GM12878 (cell line): ENCODE results near the gene ATP5F1D. TPM values are rescaled to one million over a fixed set of nuclear protein-coding genes. Genes with fewer than 3 reads are reported as not detected.

Experiments used
- ATF3 ChIP-seq: IDR thresholded peaks from 2 replicates; pipeline ENCODE4 v1.6.1; 2011; ENCODE audit warnings: low read depth, mild to moderate bottlenecking, low read length, moderate library complexity, borderline replicate concordance; ENCODE audit errors: extremely low read depth
- CBFB ChIP-seq: IDR thresholded peaks from 2 replicates; pipeline ENCODE4 v1.6.1; 2016; ENCODE audit warnings: antibody characterized with exemption, low read depth
- EGR1 ChIP-seq, 2 experiments: IDR thresholded peaks; 1 replicate in 1 of 2; 2 replicates in 1 of 2; pipeline ENCODE4 v1.6.1; 2011 to 2012; ENCODE audit warnings: low read depth in 2 of 2, low read length in 2 of 2, borderline replicate concordance in 1 of 2, mild to moderate bottlenecking in 1 of 2, moderate library complexity in 1 of 2
- IRF5 ChIP-seq: fragments of 450-650 bp; IDR thresholded peaks from 2 replicates; pipeline ENCODE4 v1.6.1; 2017; ENCODE audit warnings: borderline replicate concordance
- NR2C1 ChIP-seq: fragments of 450-650 bp; IDR thresholded peaks from 2 replicates; pipeline ENCODE4 v1.6.1; 2017; ENCODE audit warnings: antibody characterized with exemption, mild to moderate bottlenecking, moderate library complexity
- SIX5 ChIP-seq: IDR thresholded peaks from 2 replicates; pipeline ENCODE4 v1.6.1; 2011; ENCODE audit warnings: mild to moderate bottlenecking, low read depth, low read length, moderate library complexity; ENCODE audit not compliant: severe bottlenecking
- SUZ12 ChIP-seq: fragments of 200-600 bp; sonication (generic); IDR thresholded peaks from one replicate; pipeline ENCODE4 v1.6.1; 2018; ENCODE audit warnings: antibody characterized with exemption, mild to moderate bottlenecking; ENCODE audit not compliant: unreplicated experiment
- WRNIP1 ChIP-seq: IDR thresholded peaks from 2 replicates; pipeline ENCODE4 v1.6.1; 2011; ENCODE audit warnings: low read depth, low read length, improper control_type of control experiment, borderline replicate concordance
- YBX1 ChIP-seq: fragments of 450-650 bp; IDR thresholded peaks from 2 replicates; pipeline ENCODE4 v1.6.1; 2016; ENCODE audit warnings: antibody characterized with exemption
- ZNF592 ChIP-seq: fragments of 450-650 bp; IDR thresholded peaks from 2 replicates; pipeline ENCODE4 v1.6.1; 2017; ENCODE audit warnings: mild to moderate bottlenecking, moderate library complexity
- polyA plus RNA-seq, 11 experiments: library from polyadenylated mRNA; depleted of rRNA in 4 of 11; unstranded in 6 of 11; stranded (reverse) in 5 of 11; fragments of >200 nt; fragmentation: Nextera tagmentation in 4 of 11; fragmentation: Illumina TruSeq in 1 of 11; extraction: Ambion mirVana in 4 of 11; extraction: Trizol in 1 of 11; gene quantifications; 1 replicate in 1 of 11; 2 replicates in 10 of 11; pipeline versions ENCODE4 v1.2.1 to v1.2.3, GENCODE V29; 2011 to 2016; ENCODE audit warnings: inconsistent platforms in 2 of 11, missing spikeins in 2 of 11, low read depth in 1 of 11
- total RNA-seq, 4 experiments: library from RNA; depleted of rRNA in 3 of 4; stranded (reverse); fragments of >200 nt in 3 of 4; fragmentation: Illumina TruSeq in 1 of 4; extraction: Trizol in 1 of 4; gene quantifications; 2 replicates each; pipeline versions ENCODE4 v1.2.1 to v1.2.3, GENCODE V29; 2013 to 2021
- TF ChIP-seq, protein P1 (sequence below): fragments of 450-650 bp; IDR thresholded peaks from 2 replicates; pipeline ENCODE4 v1.6.1; 2017; ENCODE audit warnings: low read depth, mild to moderate bottlenecking, moderate library complexity
- TF ChIP-seq, protein P2 (sequence below): fragments of 450-650 bp; formaldehyde crosslinking; IDR thresholded peaks from 2 replicates; pipeline ENCODE4 v1.5.0; 2022; ENCODE audit warnings: mild to moderate bottlenecking, missing genetic modification characterization
- TF ChIP-seq, protein P3 (sequence below): IDR thresholded peaks from 2 replicates; pipeline ENCODE4 v1.6.1; 2011; ENCODE audit warnings: mild to moderate bottlenecking, low read depth, low read length, moderate library complexity; ENCODE audit not compliant: insufficient replicate concordance

ATP5F1D gene
- total and polyA plus RNA-seq, 10 of the 15 experiments (the other 5 are each of a cell fraction or from before 2014, with no cell fraction given), result 7.2 to 357 (median 49.5) TPM

DNA sequence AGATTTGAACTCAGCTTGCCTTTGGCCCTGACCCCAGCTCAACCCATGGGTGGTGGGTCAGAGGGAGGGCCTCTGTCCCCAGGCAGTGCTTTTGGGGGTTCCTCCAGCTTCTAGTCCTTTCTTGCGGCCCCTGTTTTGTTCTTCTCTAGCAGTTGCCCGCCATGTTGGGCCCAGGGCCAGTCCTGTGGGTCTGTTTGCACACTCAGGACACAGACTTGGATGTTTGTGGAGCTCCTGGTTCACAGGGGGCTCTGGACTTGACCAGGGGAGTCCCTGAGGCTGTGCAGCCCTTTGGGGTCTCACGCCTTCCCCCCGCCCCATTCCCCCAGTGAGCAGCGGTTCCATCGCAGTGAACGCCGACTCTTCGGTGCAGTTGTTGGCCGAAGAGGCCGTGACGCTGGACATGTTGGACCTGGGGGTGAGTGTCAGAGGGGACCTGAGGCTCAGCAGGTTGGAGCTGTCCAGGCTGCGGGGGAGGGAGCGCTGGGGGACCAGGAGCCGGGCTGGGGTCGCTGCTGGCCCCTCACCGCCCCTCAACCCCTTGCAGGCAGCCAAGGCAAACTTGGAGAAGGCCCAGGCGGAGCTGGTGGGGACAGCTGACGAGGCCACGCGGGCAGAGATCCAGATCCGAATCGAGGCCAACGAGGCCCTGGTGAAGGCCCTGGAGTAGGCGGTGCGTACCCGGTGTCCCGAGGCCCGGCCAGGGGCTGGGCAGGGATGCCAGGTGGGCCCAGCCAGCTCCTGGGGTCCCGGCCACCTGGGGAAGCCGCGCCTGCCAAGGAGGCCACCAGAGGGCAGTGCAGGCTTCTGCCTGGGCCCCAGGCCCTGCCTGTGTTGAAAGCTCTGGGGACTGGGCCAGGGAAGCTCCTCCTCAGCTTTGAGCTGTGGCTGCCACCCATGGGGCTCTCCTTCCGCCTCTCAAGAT lies 2.5 kb downstream of the ATP5F1D start (continued):
- TF ChIP-seq, protein P1, sequence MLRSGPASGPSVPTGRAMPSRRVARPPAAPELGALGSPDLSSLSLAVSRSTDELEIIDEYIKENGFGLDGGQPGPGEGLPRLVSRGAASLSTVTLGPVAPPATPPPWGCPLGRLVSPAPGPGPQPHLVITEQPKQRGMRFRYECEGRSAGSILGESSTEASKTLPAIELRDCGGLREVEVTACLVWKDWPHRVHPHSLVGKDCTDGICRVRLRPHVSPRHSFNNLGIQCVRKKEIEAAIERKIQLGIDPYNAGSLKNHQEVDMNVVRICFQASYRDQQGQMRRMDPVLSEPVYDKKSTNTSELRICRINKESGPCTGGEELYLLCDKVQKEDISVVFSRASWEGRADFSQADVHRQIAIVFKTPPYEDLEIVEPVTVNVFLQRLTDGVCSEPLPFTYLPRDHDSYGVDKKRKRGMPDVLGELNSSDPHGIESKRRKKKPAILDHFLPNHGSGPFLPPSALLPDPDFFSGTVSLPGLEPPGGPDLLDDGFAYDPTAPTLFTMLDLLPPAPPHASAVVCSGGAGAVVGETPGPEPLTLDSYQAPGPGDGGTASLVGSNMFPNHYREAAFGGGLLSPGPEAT, result no peak
- TF ChIP-seq WRNIP1 (no peak), ZNF592 (0 out of 2 replicates have a peak, but pooled peaks have one; percentile 27), EGR1 (IDR thresholded peaks at IDR 0.05; ENCODE audit: borderline replicate concordance in 1 of 2, low read depth in 2 of 2, low read length in 2 of 2) (no peak), ATF3 (no peak), SIX5 (no peak), IRF5 (no peak), SUZ12 (no peak), YBX1 (no peak), CBFB (no peak), NR2C1 (no peak)
- TF ChIP-seq, protein P2, sequence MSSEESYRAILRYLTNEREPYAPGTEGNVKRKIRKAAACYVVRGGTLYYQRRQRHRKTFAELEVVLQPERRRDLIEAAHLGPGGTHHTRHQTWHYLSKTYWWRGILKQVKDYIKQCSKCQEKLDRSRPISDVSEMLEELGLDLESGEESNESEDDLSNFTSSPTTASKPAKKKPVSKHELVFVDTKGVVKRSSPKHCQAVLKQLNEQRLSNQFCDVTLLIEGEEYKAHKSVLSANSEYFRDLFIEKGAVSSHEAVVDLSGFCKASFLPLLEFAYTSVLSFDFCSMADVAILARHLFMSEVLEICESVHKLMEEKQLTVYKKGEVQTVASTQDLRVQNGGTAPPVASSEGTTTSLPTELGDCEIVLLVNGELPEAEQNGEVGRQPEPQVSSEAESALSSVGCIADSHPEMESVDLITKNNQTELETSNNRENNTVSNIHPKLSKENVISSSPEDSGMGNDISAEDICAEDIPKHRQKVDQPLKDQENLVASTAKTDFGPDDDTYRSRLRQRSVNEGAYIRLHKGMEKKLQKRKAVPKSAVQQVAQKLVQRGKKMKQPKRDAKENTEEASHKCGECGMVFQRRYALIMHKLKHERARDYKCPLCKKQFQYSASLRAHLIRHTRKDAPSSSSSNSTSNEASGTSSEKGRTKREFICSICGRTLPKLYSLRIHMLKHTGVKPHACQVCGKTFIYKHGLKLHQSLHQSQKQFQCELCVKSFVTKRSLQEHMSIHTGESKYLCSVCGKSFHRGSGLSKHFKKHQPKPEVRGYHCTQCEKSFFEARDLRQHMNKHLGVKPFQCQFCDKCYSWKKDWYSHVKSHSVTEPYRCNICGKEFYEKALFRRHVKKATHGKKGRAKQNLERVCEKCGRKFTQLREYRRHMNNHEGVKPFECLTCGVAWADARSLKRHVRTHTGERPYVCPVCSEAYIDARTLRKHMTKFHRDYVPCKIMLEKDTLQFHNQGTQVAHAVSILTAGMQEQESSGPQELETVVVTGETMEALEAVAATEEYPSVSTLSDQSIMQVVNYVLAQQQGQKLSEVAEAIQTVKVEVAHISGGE (CRISPR knock-in tag), result no peak
- TF ChIP-seq, protein P3, sequence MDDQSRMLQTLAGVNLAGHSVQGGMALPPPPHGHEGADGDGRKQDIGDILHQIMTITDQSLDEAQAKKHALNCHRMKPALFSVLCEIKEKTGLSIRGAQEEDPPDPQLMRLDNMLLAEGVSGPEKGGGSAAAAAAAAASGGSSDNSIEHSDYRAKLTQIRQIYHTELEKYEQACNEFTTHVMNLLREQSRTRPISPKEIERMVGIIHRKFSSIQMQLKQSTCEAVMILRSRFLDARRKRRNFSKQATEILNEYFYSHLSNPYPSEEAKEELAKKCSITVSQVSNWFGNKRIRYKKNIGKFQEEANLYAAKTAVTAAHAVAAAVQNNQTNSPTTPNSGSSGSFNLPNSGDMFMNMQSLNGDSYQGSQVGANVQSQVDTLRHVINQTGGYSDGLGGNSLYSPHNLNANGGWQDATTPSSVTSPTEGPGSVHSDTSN, result no peak
